SK-N-SH treated with all-trans-retinoic acid at 6 μM for 48 hours (cell line): ENCODE results near the gene SF3B6.
A peak's percentile ranks its signal among the peaks of the same experiment; 100 is the strongest.

ENCODE experiments used
- ATAC-seq: fragments of 200-7000 bp; cut with Tn5 transposase; 3 replicates; pipeline ENCODE4 v1.9.1; 2020; ENCODE audit warnings: mild to moderate bottlenecking, moderate library complexity
- ARNTL ChIP-seq: fragments of 450-650 bp; formaldehyde crosslinking; IDR thresholded peaks from 2 replicates; pipeline ENCODE4 v1.5.0; 2020; ENCODE audit warnings: low read depth, mild to moderate bottlenecking, moderate library complexity, borderline replicate concordance
- BACH2 ChIP-seq: fragments of 250-450 bp; sonication (Bioruptor Pico); IDR thresholded peaks from 2 replicates; pipeline ENCODE4 v1.9.0; 2021; ENCODE audit warnings: mild to moderate bottlenecking, borderline replicate concordance
- CSDC2 ChIP-seq: fragments of 250-450 bp; sonication (Bioruptor Pico); IDR thresholded peaks from 2 replicates; pipeline ENCODE4 v1.5.0; 2020; ENCODE audit warnings: mild to moderate bottlenecking, moderate library complexity
- CSRNP3 ChIP-seq: fragments of 250-450 bp; sonication (Bioruptor Pico); IDR thresholded peaks from 2 replicates; pipeline ENCODE4 v1.5.1; 2021; ENCODE audit warnings: mild to moderate bottlenecking, moderate library complexity
- ESRRG ChIP-seq: fragments of 250-450 bp; sonication (Bioruptor Pico); IDR thresholded peaks from 2 replicates; pipeline ENCODE4 v1.6.1; 2021; ENCODE audit warnings: mild to moderate bottlenecking
- GLIS3 ChIP-seq: fragments of 250-450 bp; sonication (Bioruptor Pico); IDR thresholded peaks from 2 replicates; pipeline ENCODE4 v1.5.0; 2020; ENCODE audit warnings: mild to moderate bottlenecking, moderate library complexity
- ISL1 ChIP-seq: fragments of 250-450 bp; sonication (Bioruptor Pico); IDR thresholded peaks from 2 replicates; pipeline ENCODE4 v2.1.2; 2022; ENCODE audit warnings: mild to moderate bottlenecking, moderate library complexity
- RARB ChIP-seq: fragments of 250-450 bp; sonication (Bioruptor Pico); IDR thresholded peaks from 2 replicates; pipeline ENCODE4 v1.8.0; 2021; ENCODE audit warnings: mild to moderate bottlenecking, moderate library complexity
- SNAI2 ChIP-seq: fragments of 250-450 bp; sonication (Bioruptor Pico); IDR thresholded peaks from 2 replicates; pipeline ENCODE4 v1.5.0; 2020; ENCODE audit warnings: mild to moderate bottlenecking, moderate library complexity
- TCF4 ChIP-seq: fragments of 250-450 bp; sonication (Bioruptor Pico); IDR thresholded peaks from 2 replicates; pipeline ENCODE4 v1.8.0; 2021; ENCODE audit warnings: mild to moderate bottlenecking, moderate library complexity, borderline replicate concordance
- TOX ChIP-seq: fragments of 250-450 bp; sonication (Bioruptor Pico); IDR thresholded peaks from 2 replicates; pipeline ENCODE4 v1.8.0; 2021; ENCODE audit warnings: mild to moderate bottlenecking, moderate library complexity, borderline replicate concordance
- TSHZ2 ChIP-seq: fragments of 250-450 bp; sonication (Bioruptor Pico); IDR thresholded peaks from 2 replicates; pipeline ENCODE4 v1.5.0; 2020; ENCODE audit warnings: mild to moderate bottlenecking, moderate library complexity
- ZC3H10 ChIP-seq: fragments of 250-450 bp; sonication (Bioruptor Pico); IDR thresholded peaks from 2 replicates; pipeline ENCODE4 v1.5.1; 2021; ENCODE audit warnings: mild to moderate bottlenecking, moderate library complexity
- ZFP3 ChIP-seq: fragments of 250-450 bp; sonication (Bioruptor Pico); IDR thresholded peaks from 2 replicates; pipeline ENCODE4 v1.5.0; 2020; ENCODE audit warnings: mild to moderate bottlenecking, moderate library complexity
- ZFP30 ChIP-seq: fragments of 450-650 bp; formaldehyde crosslinking; IDR thresholded peaks from 2 replicates; pipeline ENCODE4 v1.5.0; 2022; ENCODE audit warnings: mild to moderate bottlenecking, moderate library complexity
- ZNF565 ChIP-seq: fragments of 450-650 bp; formaldehyde crosslinking; conservative IDR thresholded peaks from 2 replicates; pipeline ENCODE4 v1.5.0; 2020; ENCODE audit warnings: low read depth, mild to moderate bottlenecking, moderate library complexity
- ZNF8 ChIP-seq: fragments of 450-650 bp; formaldehyde crosslinking; IDR thresholded peaks from 2 replicates; pipeline ENCODE4 v1.5.0; 2020; ENCODE audit warnings: mild to moderate bottlenecking, moderate library complexity
- TF ChIP-seq, protein P1 (sequence below): fragments of 250-450 bp; sonication (Bioruptor Pico); IDR thresholded peaks from 2 replicates; pipeline ENCODE4 v1.8.0; 2021; ENCODE audit warnings: low read depth, mild to moderate bottlenecking, moderate library complexity, borderline replicate concordance
- TF ChIP-seq, protein P2 (sequence below): fragments of 250-450 bp; sonication (Bioruptor Pico); IDR thresholded peaks from 2 replicates; pipeline ENCODE4 v1.8.0; 2020; ENCODE audit warnings: mild to moderate bottlenecking, moderate library complexity, borderline replicate concordance

Gene SF3B6

GRCh38 chr2:24024018-24024417 lies 52.1 kb downstream of the SF3B6 start:
- TF ChIP-seq ISL1 (CRISPR knock-in tag), result no peak
- no peak for TF ChIP-seq TSHZ2 (CRISPR knock-in tag)
- no peak for TF ChIP-seq ZNF8 (CRISPR knock-in tag)
- TF ChIP-seq, protein P1, sequence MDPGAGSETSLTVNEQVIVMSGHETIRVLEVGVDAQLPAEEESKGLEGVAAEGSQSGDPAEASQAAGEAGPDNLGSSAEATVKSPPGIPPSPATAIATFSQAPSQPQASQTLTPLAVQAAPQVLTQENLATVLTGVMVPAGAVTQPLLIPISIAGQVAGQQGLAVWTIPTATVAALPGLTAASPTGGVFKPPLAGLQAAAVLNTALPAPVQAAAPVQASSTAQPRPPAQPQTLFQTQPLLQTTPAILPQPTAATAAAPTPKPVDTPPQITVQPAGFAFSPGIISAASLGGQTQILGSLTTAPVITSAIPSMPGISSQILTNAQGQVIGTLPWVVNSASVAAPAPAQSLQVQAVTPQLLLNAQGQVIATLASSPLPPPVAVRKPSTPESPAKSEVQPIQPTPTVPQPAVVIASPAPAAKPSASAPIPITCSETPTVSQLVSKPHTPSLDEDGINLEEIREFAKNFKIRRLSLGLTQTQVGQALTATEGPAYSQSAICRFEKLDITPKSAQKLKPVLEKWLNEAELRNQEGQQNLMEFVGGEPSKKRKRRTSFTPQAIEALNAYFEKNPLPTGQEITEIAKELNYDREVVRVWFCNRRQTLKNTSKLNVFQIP, result no peak
- TF ChIP-seq CSDC2 (CRISPR knock-in tag), result no peak
- TF ChIP-seq ZFP30, result no peak
- TF ChIP-seq, all 23 proteins: peak for 0
- ATAC-seq, result peak; percentile 37

GRCh38 chr2:24022975-24023575 lies 53.1 kb downstream of the SF3B6 start:
- no peak for ATAC-seq
- no peak for TF ChIP-seq CSRNP3
- no peak for TF ChIP-seq ARNTL (CRISPR knock-in tag)
- no peak for TF ChIP-seq ZC3H10 (CRISPR knock-in tag)
- no peak for TF ChIP-seq ESRRG (CRISPR knock-in tag)
- TF ChIP-seq TOX, result no peak
- TF ChIP-seq TSHZ2 (CRISPR knock-in tag), result no peak
- TF ChIP-seq ZFP30, result no peak
- no peak for TF ChIP-seq RARB (CRISPR knock-in tag)
- TF ChIP-seq, protein P1, result no peak
- no peak for TF ChIP-seq ZFP3 (CRISPR knock-in tag)
- TF ChIP-seq SNAI2, result no peak
- TF ChIP-seq CSDC2 (CRISPR knock-in tag), result no peak
- TF ChIP-seq TCF4, result no peak
- TF ChIP-seq ZNF8 (CRISPR knock-in tag), result no peak
- TF ChIP-seq, protein P2, sequence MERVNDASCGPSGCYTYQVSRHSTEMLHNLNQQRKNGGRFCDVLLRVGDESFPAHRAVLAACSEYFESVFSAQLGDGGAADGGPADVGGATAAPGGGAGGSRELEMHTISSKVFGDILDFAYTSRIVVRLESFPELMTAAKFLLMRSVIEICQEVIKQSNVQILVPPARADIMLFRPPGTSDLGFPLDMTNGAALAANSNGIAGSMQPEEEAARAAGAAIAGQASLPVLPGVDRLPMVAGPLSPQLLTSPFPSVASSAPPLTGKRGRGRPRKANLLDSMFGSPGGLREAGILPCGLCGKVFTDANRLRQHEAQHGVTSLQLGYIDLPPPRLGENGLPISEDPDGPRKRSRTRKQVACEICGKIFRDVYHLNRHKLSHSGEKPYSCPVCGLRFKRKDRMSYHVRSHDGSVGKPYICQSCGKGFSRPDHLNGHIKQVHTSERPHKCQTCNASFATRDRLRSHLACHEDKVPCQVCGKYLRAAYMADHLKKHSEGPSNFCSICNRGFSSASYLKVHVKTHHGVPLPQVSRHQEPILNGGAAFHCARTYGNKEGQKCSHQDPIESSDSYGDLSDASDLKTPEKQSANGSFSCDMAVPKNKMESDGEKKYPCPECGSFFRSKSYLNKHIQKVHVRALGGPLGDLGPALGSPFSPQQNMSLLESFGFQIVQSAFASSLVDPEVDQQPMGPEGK (CRISPR knock-in tag), result no peak
- no peak for TF ChIP-seq ISL1 (CRISPR knock-in tag)

GRCh38 chr2:24022324-24022974 lies 53.7 kb downstream of the SF3B6 start:
- TF ChIP-seq CSRNP3, result no peak
- no peak for TF ChIP-seq ISL1 (CRISPR knock-in tag)
- no peak for TF ChIP-seq SNAI2
- TF ChIP-seq GLIS3, result no peak
- no peak for TF ChIP-seq BACH2
- TF ChIP-seq, protein P2 (CRISPR knock-in tag), result no peak
- no peak for TF ChIP-seq ZNF565 (CRISPR knock-in tag)
- no peak for ATAC-seq
